ENCODE measurements around the gene RIPPLY3. TPM values are rescaled to one million over a fixed set of nuclear protein-coding genes. Genes with fewer than 3 reads are reported as not detected.

RIPPLY3 gene
- total RNA-seq, 1 donor from 2014 or later: not detected

DNA sequence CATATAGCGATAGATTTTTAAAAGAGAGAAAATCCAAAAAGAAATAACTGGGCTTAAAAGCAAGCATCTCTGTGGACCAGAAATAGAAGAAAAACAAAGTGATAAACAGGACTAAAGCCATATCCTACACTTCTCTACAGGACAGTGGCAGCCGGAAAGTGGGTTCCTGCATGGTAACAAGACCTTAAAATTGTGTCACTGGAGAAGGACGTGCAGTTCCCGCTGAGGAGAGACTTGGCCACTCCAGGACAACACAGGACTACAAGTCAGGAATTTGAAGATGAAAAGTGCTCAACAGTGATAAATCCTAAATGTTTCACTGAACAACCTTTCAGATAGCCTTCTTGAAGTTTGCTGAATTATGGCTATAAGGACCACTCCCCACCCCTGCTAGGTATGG lies 38.1 kb upstream of the RIPPLY3 start:
- no peaks in the 10 kb centered on the region for H3K27me3 ChIP-seq
- no peaks in the 10 kb centered on the region for H3K9me3 ChIP-seq
- peaks cover 2 to 5% of the 10 kb centered on the region in 2 donors for H3K4me1 ChIP-seq
- no peak for DNase-seq (ENCODE audit: low spot score in 2 of 2)
- no peak overlapping the region for H3K4me3 ChIP-seq
- intact Hi-C loops (cut with DNase I): loop anchor here (5.0 kb wide), 1 partner anchor 44 kb away; no protein-coding TSS in a partner anchor
- no peak overlapping the region for H3K27ac ChIP-seq
- H3K36me3 ChIP-seq: no peaks in the 10 kb centered on the region
- no peak for TF ChIP-seq CTCF (IDR thresholded peaks at IDR 0.05)

GRCh38 chr21:36968976-36969375 lies 37.5 kb upstream of the RIPPLY3 start:
- Histone ChIP-seq H3K27me3 (no peaks in the 10 kb centered on the region), H3K4me3 (no peak overlapping the region), H3K36me3 (no peaks in the 10 kb centered on the region), H3K4me1 (peaks cover 2 to 5% of the 10 kb centered on the region in 2 donors), H3K27ac (no peak overlapping the region), H3K9me3 (no peaks in the 10 kb centered on the region)
- no peak for TF ChIP-seq CTCF (IDR thresholded peaks at IDR 0.05)
- no peak for DNase-seq (ENCODE audit: low spot score in 2 of 2)
- intact Hi-C loops (cut with DNase I): loop anchor here (5.0 kb wide), 1 partner anchor 43 kb away; no protein-coding TSS in a partner anchor

GRCh38 chr21:36973986-36974850 lies 32.3 kb upstream of the RIPPLY3 start:
- Histone ChIP-seq H3K4me1 (no peaks in the 10 kb centered on the region), H3K9me3 (no peaks in the 10 kb centered on the region), H3K27me3 (no peaks in the 10 kb centered on the region), H3K27ac (no peak overlapping the region), H3K36me3 (no peaks in the 10 kb centered on the region), H3K4me3 (no peak overlapping the region)
- intact Hi-C loops (cut with DNase I): no loop called here
- no peak for TF ChIP-seq CTCF (IDR thresholded peaks at IDR 0.05)
- no peak for DNase-seq (ENCODE audit: low spot score in 2 of 2)

DNA sequence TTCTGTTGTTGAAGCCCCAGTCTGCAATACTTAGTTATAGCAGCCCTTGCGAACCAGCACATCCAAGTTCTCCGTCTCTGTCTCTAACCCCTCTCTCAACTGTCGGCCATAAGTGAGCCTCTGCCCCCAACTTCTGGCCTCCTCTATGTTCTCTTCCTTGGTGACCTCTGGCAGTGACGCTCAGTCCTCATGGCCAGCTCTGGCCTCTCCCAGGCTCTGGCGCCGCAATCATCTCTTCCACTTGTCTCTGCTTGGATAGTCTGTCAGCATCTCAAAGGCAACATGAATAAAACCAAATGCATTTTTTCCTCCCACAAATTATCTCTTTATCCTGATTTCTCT lies 31.7 kb upstream of the RIPPLY3 start:
- DNase-seq (ENCODE audit: low spot score in 2 of 2): no peak
- no peak for TF ChIP-seq CTCF (IDR thresholded peaks at IDR 0.05)

GRCh38 chr21:36976228-36976861 lies 30.2 kb upstream of the RIPPLY3 start:
- Histone ChIP-seq H3K9me3 (no peaks in the 10 kb centered on the region), H3K27me3 (no peaks in the 10 kb centered on the region), H3K4me1 (peaks cover 0 to 2% of the 10 kb centered on the region in 2 donors), H3K36me3 (no peaks in the 10 kb centered on the region), H3K4me3 (no peak overlapping the region), H3K27ac (no peak overlapping the region)
- intact Hi-C loops (cut with DNase I): no loop called here
- TF ChIP-seq CTCF (IDR thresholded peaks at IDR 0.05): no peak
- DNase-seq (ENCODE audit: low spot score in 2 of 2): no peak

More for the DNA sequence above, 31.7 kb upstream of the RIPPLY3 start:
- Histone ChIP-seq H3K27me3 (no peaks in the 10 kb centered on the region), H3K36me3 (no peaks in the 10 kb centered on the region), H3K9me3 (no peaks in the 10 kb centered on the region), H3K27ac (no peak overlapping the region), H3K4me1 (no peaks in the 10 kb centered on the region), H3K4me3 (no peak overlapping the region)
- intact Hi-C loops (cut with DNase I): no loop called here

Data from ascending aorta (tissue), 2 donors.